ENCODE results near the gene AIG1.
"Not testable (repeated sequence)": the region's sequence is repeated elsewhere in the genome, so short reads cannot be mapped to it uniquely, and the experiment has no call there.

AIG1 gene

DNA sequence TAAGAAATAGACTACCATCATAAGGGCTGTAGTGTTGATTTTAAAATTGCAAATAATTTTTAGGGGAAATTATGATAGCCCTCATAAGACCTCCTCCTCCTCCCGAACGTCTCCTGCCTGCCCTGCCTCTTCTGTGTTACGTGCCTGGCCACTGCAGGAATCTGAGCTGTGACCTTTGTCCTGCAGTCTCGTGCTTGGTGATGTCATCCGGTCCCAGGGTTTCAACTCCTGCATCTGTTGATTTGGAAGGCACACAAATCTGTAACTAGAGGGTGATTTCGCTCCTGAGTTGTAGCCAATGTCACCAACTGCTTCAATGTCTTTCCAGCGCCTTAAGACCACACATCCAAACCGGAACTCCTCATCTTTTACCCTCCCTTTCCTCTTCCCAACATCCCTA lies 163.2 kb downstream of the AIG1 start:
- Mint-ChIP-seq H3K4me3 (no peak overlapping the region), H3K4me1 (no peaks in the 10 kb centered on the region), H3K36me3 (peaks cover 8 to 9% of the 10 kb centered on the region in 2 donors), H3K27me3 (no peaks in the 10 kb centered on the region), H3K27ac (no peak overlapping the region), H3K9me3 (no peaks in the 10 kb centered on the region)
- no peak for DNase-seq
- ATAC-seq (replicated peaks) = no peak

DNA sequence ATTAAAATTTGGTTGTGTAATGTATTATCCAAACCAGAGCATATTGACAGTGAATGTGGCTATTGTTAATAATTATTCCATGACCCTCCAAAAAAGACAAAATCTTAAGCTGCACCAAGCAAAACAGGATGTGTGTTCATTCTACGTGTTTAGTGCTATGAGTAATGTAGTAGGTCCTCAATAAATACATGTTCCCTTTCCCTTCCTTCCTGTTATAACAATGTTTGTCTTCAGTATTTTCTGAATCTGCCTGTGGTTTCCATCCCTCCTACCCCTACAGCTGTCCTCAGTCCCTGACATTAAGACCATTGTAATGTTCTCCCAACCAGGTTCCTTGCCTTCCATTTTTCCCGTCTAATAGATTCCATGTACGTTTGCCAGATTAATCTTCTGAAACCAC lies 163.8 kb downstream of the AIG1 start:
- Mint-ChIP-seq H3K36me3 (peaks cover 8 to 12% of the 10 kb centered on the region in 2 donors), H3K27ac (no peak overlapping the region), H3K9me3 (no peaks in the 10 kb centered on the region), H3K4me1 (no peaks in the 10 kb centered on the region), H3K4me3 (no peak overlapping the region), H3K27me3 (no peaks in the 10 kb centered on the region)
- DNase-seq = no peak
- no peak for ATAC-seq (replicated peaks)

DNA sequence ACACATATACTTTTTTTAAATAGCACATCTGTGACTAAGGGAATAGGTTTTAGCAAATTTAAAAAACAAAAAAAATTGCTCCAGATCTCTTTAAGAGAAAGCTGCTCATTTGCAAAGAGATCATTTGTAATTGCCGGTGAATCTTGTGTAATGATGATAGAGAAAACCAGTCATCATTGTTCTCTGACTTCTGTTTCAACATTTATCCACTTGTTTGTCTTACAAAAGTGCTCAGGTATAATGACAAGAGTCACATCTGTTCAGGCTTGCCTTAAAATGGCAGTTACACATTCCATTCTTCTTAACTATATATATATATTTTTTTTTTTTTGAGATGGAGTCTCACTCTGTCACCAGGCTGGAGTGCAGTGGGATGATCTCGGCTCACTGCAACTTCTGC lies 165.2 kb downstream of the AIG1 start:
- Mint-ChIP-seq H3K27me3 (no peaks in the 10 kb centered on the region), H3K27ac (no peak overlapping the region), H3K9me3 (no peaks in the 10 kb centered on the region), H3K4me1 (no peaks in the 10 kb centered on the region), H3K4me3 (no peak overlapping the region), H3K36me3 (peaks cover 3 to 7% of the 10 kb centered on the region in 2 donors)
- no peak for ATAC-seq (replicated peaks)
- DNase-seq = no peak

DNA sequence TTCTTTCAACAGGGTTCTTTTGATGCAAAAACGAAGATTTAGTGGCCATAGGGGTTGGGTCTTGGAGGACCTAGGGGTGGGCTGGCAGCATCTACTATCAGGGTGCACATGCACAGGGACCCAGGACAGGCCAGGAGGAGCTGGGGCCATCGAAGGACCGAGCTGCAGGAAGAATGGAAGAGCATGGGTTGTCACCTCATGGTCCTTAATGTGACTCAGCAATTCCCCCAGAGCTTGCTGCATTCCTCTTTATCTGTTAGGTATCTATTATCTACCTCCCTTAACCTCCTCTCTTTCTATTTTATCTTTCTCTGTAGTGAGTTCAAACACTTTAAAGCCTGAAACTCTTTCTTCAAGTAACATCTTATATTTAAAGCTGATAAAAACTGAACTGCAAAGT lies 167.0 kb downstream of the AIG1 start:
- no peak for ATAC-seq (replicated peaks)
- Mint-ChIP-seq H3K4me3 (no peak overlapping the region), H3K9me3 (no peaks in the 10 kb centered on the region), H3K27ac (no peak overlapping the region), H3K27me3 (no peaks in the 10 kb centered on the region), H3K36me3 (peaks cover 3 to 7% of the 10 kb centered on the region in 2 donors), H3K4me1 (no peaks in the 10 kb centered on the region)
- DNase-seq = no peak

DNA sequence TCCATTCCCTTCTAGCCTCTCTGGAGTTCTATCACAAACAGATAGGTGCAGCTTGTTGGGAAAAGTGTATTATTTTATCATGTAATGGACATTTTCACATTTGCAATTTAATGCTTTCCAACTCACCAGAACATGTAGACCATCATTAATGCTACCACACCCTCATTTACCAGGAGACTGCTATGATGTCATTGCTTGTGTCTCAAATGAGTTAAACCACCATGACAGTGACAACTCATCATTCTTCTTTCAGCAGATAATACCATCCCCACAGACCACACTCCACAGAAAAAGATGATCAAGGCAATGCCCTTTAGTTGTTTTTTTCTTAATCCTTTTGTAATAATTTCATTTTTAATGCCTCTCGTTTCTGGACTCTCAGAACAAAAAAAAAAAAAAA lies 168.7 kb downstream of the AIG1 start:
- Mint-ChIP-seq H3K4me3 (no peak overlapping the region), H3K9me3 (no peaks in the 10 kb centered on the region), H3K27me3 (no peaks in the 10 kb centered on the region), H3K4me1 (peaks cover 0 to 1% of the 10 kb centered on the region in 2 donors), H3K36me3 (peaks cover 3 to 7% of the 10 kb centered on the region in 2 donors), H3K27ac (no peak overlapping the region)
- no peak for ATAC-seq (replicated peaks)
- no peak for DNase-seq

DNA sequence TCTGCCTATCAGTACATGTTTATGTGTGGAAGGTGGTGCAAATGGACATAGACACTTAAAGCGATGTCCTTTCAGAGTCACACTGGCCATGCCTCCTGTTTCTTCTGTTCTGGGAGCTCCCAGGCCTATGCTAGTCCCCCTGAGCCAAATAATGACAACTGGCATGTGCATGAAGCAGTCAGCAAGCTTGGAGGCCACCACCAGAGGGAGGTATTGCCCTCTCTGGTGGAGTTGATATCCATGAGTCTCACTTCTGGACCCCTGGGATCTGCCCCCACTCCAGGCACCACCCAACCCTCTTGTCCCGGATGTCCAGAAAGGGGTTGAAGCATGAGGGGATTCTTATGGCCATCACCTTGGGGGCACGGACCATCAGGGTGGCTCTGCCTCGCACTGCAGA lies 172.2 kb downstream of the AIG1 start:
- Mint-ChIP-seq H3K27me3 (no peaks in the 10 kb centered on the region), H3K4me1 (peaks cover 0 to 1% of the 10 kb centered on the region in 2 donors), H3K27ac (no peak overlapping the region), H3K4me3 (no peak overlapping the region), H3K9me3 (no peaks in the 10 kb centered on the region), H3K36me3 (peaks cover 5 to 7% of the 10 kb centered on the region in 2 donors)
- peak in 1 of 2 donors; percentile 34 for ATAC-seq (replicated peaks)
- peak; percentile 1 for DNase-seq

DNA sequence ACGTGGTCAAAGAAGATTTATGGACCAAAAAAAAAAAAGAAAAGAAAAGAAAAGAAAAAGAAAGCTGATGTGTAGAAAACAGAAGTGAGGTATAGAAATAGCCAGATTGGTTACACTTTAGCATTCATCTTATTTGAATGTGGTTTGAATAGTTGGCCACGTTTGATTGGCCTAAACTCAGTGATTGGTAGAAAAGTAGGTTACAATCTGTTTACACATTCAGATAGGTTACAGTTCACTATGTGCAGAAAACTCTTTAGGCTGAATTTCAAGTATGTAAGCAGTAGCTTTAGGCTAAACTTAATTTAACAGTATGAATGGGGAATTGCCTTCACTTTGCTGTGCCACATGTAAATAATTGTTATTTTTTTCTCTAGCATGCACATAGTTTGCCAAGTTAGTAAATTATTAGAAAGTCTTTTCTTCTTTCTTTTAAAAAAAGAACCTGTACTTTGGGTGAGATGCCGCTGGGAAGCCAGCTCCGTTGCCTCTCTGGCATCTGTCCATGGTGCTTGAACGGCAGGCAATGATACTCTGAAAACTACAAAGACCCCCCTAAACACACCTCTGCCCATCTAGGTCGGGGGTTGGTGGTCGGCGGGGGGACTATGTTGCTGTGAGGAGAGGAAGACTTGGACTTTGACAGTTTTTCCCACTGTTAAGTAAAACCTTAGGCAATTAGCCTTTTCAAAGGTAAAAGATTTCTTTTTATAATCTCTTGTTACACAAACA lies 173.0 kb downstream of the AIG1 start:
- ATAC-seq (replicated peaks) (no peak), DNase-seq (no peak)
- H3K27ac Mint-ChIP-seq = peak overlapping the region; percentile 37
- H3K9me3 Mint-ChIP-seq = no peaks in the 10 kb centered on the region
- H3K4me3 Mint-ChIP-seq = no peak overlapping the region
- no peaks in the 10 kb centered on the region for H3K27me3 Mint-ChIP-seq
- peaks cover 3 to 6% of the 10 kb centered on the region in 2 donors for H3K36me3 Mint-ChIP-seq
- H3K4me1 Mint-ChIP-seq = peaks cover 0 to 1% of the 10 kb centered on the region in 2 donors

DNA sequence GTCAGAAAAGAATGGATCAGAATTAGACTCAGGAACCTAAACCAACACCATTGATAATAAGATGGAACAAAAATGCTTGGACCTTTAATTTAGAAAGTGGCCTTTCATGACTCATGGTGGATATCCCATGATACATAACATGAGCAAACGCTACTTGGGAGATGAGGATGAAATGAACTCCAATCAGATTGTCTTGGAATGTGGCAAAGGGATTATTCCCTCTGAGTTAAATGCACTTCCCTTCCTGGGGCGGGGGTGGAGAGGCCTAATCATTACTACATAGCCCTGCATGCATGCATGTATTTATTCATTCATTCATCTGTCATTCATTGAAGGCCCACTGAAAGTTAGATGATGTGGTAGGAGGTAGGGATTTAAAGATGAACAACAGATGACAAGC lies 174.0 kb downstream of the AIG1 start:
- DNase-seq (no peak), ATAC-seq (replicated peaks) (no peak)
- Mint-ChIP-seq H3K27me3 (no peaks in the 10 kb centered on the region), H3K4me3 (no peak overlapping the region), H3K4me1 (peaks cover 0 to 1% of the 10 kb centered on the region in 2 donors), H3K9me3 (no peaks in the 10 kb centered on the region), H3K27ac (no peak overlapping the region), H3K36me3 (peaks cover 0 to 6% of the 10 kb centered on the region in 2 donors)

DNA sequence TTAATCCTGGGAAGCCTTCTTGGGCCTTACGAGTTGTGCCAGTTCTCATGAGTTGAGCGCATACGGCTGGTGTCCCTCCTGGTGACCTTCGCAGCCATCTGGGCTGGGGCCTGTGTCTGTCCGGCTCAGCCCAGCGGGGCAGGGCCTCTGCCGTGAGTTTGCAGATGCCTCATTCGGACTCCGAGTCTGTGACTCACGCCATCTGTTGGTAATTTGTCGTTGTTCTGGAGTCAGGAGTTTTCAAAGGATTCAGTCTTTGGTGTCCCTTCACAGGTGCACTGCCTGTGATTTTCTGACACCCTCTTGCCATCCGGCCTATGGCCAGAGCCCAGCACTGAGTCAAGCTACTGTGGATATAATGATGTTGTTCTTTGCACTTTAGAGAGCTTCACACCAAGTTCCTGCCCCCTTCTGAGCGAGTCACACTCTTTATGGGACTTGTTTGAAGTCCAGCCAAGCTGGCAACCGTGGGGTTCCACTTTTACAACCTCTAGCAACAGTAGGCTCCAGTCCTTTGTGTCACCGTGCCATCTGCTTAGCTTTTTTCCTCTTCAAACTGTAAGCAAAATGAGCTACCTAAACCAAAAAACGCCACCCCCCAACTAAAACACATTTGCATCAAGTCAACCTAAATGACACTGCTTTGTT lies 175.6 kb downstream of the AIG1 start:
- peaks cover 0 to 6% of the 10 kb centered on the region in 2 donors for H3K36me3 Mint-ChIP-seq
- no peaks in the 10 kb centered on the region for H3K27me3 Mint-ChIP-seq
- H3K4me3 Mint-ChIP-seq = no peak overlapping the region
- H3K4me1 Mint-ChIP-seq = peaks cover 0 to 1% of the 10 kb centered on the region in 2 donors
- DNase-seq (no peak), ATAC-seq (replicated peaks) (no peak)
- H3K9me3 Mint-ChIP-seq = no peaks in the 10 kb centered on the region
- H3K27ac Mint-ChIP-seq = no peak overlapping the region

DNA sequence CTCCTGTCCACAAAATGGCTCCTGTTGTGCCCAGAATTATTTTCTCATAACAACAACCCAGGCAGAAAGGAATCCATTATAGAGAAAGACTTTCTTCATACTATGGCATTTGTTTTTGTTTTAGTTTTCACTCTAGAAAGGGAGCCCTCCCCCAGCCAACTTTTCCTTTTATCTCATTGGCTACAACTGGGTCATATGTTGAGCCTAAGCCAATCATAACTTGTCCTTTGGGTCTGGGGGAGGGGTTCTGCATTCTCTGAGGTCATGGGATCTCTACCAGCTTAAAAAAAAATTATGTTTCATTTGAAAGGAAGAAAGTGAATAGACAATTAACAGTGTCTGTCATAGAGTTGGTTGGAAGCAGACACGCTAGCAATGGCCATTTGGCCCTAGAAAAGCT lies 177.6 kb downstream of the AIG1 start:
- ATAC-seq (replicated peaks) (no peak), DNase-seq (no peak)
- H3K27ac Mint-ChIP-seq = no peak overlapping the region
- peaks cover 0 to 6% of the 10 kb centered on the region in 2 donors for H3K36me3 Mint-ChIP-seq
- no peak overlapping the region for H3K4me3 Mint-ChIP-seq
- no peaks in the 10 kb centered on the region for H3K27me3 Mint-ChIP-seq
- H3K9me3 Mint-ChIP-seq = no peaks in the 10 kb centered on the region
- H3K4me1 Mint-ChIP-seq = peaks cover 0 to 1% of the 10 kb centered on the region in 2 donors

DNA sequence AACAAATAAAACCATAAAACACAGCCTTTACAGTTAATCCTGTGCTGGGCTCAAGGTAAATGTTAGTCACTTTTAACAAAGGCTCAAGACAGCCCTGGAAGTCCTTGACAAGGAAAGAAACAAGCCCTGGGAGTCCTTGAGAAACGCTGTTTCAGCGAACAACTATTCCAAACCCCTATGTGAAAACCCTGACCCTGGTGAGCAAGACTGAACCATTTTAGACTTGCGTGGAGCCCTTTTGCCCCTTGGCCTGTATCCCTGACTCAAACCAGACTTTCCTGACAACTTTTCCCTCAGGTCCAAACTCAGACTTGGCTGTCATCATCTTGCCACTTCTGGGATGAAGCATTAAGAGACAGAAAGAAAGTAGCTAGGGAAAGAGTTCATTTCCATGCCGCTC lies 180.4 kb downstream of the AIG1 start:
- ATAC-seq (replicated peaks) = no peak
- Mint-ChIP-seq H3K4me1 (no peaks in the 10 kb centered on the region), H3K27me3 (no peaks in the 10 kb centered on the region), H3K4me3 (no peak overlapping the region), H3K36me3 (peaks cover 2 to 6% of the 10 kb centered on the region in 2 donors), H3K27ac (no peak overlapping the region), H3K9me3 (peaks cover 1% of the 10 kb centered on the region in 2 donors)
- DNase-seq = no peak

DNA sequence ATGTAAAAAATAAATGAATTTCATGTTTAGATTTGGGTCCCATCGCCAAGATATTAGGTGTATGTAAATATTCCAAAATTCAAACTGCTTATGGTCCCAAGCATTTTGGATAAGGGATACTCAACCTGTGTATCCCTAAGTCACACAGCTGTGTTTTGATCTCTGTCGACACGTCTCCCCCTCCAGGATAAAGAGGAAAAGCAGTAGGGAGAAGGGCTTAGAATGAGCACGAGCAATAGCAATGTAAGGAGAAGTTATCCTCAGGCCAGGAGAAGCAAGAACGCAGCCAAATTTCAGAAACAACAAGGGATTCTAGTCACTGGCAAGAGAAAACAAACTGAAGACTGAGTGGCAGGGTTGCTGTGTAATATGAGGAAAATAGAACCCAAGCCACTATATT lies 181.2 kb downstream of the AIG1 start:
- Mint-ChIP-seq H3K27ac (no peak overlapping the region), H3K36me3 (peaks cover 5 to 8% of the 10 kb centered on the region in 2 donors), H3K9me3 (peaks cover 4 to 5% of the 10 kb centered on the region in 2 donors), H3K4me3 (no peak overlapping the region), H3K4me1 (no peaks in the 10 kb centered on the region), H3K27me3 (no peaks in the 10 kb centered on the region)
- DNase-seq (no peak), ATAC-seq (replicated peaks) (no peak)

DNA sequence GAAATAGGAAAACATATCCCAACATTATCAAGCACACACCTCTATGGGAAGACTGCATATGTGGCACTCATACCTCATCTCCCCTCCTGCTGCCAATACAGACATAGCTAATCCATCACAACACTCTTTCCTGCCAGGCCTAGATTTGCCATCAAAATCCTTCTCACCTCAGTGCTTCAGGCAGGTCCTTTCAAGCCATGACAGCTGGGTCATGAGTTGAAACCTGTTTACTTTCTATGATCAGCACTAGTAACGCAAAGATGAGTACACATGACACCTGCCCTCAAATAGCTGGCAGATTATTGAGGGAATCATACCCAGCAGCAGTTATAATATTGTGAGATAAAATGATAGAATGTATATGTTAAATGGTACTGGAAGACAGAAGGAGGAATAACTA lies 183.1 kb downstream of the AIG1 start:
- DNase-seq (no peak), ATAC-seq (replicated peaks) (no peak)
- H3K4me1 Mint-ChIP-seq = no peaks in the 10 kb centered on the region
- no peaks in the 10 kb centered on the region for H3K27me3 Mint-ChIP-seq
- H3K36me3 Mint-ChIP-seq = peaks cover 4 to 5% of the 10 kb centered on the region in 2 donors
- no peak overlapping the region for H3K27ac Mint-ChIP-seq
- no peak overlapping the region for H3K4me3 Mint-ChIP-seq
- peaks cover 4 to 5% of the 10 kb centered on the region in 2 donors for H3K9me3 Mint-ChIP-seq

DNA sequence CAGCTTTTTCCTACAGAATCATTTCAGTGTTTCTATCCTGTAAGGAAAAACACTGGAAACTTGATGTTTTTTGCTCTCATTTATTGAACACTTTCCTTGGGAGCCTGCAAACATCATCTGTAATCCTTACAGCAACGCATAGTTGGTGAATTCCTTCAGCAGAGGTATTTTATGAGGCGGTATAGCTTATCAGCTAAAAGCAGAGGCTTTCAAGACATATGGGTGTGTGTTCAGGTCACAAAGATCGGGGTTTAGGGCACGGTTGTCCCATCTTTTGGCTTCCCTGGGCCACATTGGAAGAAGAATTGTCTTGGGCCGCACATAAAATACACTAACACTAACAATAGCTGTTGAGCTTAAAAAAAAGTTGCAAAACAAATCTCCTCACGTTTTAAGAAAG lies 185.0 kb downstream of the AIG1 start:
- no peaks in the 10 kb centered on the region for H3K27me3 Mint-ChIP-seq
- peaks cover 4 to 9% of the 10 kb centered on the region in 2 donors for H3K36me3 Mint-ChIP-seq
- H3K9me3 Mint-ChIP-seq = peaks cover 4 to 5% of the 10 kb centered on the region in 2 donors
- ATAC-seq (replicated peaks) = no peak
- H3K4me1 Mint-ChIP-seq = no peaks in the 10 kb centered on the region
- H3K4me3 Mint-ChIP-seq = no peak overlapping the region
- DNase-seq = no peak
- no peak overlapping the region for H3K27ac Mint-ChIP-seq

DNA sequence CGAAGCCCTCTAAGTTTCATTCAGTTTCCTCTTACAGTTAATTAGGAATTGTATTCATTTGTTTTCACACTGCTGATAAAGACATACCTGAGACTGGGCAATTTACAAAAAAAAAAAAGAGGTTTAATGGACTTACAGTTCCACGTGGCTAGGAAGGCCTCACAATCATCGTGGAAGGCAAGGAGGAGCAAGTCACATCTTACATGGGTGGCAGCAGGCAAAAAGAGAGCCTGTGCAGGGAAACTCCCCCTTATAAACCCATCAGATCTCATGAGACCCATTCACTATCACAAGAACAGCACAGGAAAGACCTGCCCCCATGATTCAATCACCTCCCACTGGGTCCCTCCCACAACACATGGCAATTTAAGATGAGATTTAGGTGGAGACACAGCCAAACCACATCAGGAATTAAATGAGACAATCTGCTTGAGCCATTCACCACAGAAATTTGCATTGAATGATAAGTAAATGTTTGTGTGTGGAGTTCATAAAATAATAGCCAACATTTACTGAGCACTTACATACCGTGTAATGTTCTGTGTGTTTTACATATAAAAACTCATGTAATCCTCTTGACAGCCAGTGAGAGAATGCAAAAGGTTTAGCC lies 185.6 kb downstream of the AIG1 start:
- H3K9me3 Mint-ChIP-seq; H3K4me1 Mint-ChIP-seq; H3K4me3 Mint-ChIP-seq; DNase-seq; H3K27ac Mint-ChIP-seq; H3K27me3 Mint-ChIP-seq; H3K36me3 Mint-ChIP-seq; ATAC-seq (replicated peaks): not testable (repeated sequence)
